PC-9 (cell line): ENCODE measurements around the gene CREBL2. TPM values are rescaled to one million over a fixed set of nuclear protein-coding genes. Genes with fewer than 3 reads are reported as not detected.

ENCODE experiments used
- BruUV-seq: library from RNA; stranded (reverse); fragments of 400-500 nt; replicated peaks from 2 replicates; lab custom pipeline; 2021; lab: Mats Ljungman, UMichigan
- CTCF ChIA-PET: fragments of 300-600 bp; sonication (Branson Sonifier 250); formaldehyde crosslinking; loops from one replicate; lab custom pipeline; 2022; ENCODE audit warnings: antibody characterized with exemption; lab: Charles Lee
- POLR2A ChIA-PET: fragments of 300-600 bp; sonication (Branson Sonifier 250); formaldehyde crosslinking; loops from one replicate; lab custom pipeline; 2022; ENCODE audit warnings: antibody characterized with exemption; ENCODE audit not compliant: unreplicated experiment; lab: Charles Lee
- DNase-seq, 2 experiments: peaks; one replicate each; pipeline versions ENCODE4 v3.0.0 to v3.0.0-alpha.2; 2015 to 2022; ENCODE audit warnings: mixed read lengths in 1 of 2
- H2AFZ ChIP-seq: fragments of 200-600 bp; sonication (generic); 2 replicates; pipeline ENCODE4 v1.8.1; 2017; ENCODE audit warnings: antibody characterized with exemption
- H3F3A ChIP-seq: fragments of 200-600 bp; sonication (generic); 2 replicates; pipeline ENCODE4 v1.8.1; 2017; ENCODE audit warnings: antibody characterized with exemption, mild to moderate bottlenecking, low read depth; ENCODE audit not compliant: insufficient read depth
- H3K27ac ChIP-seq: fragments of 200-600 bp; sonication (generic); 2 replicates; pipeline ENCODE4 v1.6.1; 2016; ENCODE audit warnings: mixed run types
- H3K27me3 ChIP-seq: fragments of 200-600 bp; sonication (generic); 2 replicates; pipeline ENCODE4 v1.6.1; 2016; ENCODE audit warnings: low read depth, mixed run types; ENCODE audit not compliant: insufficient read depth
- H3K36me3 ChIP-seq: fragments of 200-600 bp; sonication (generic); 2 replicates; pipeline ENCODE4 v1.6.1; 2016; ENCODE audit warnings: low read depth, mixed run types
- H3K4me1 ChIP-seq: fragments of 200-600 bp; sonication (generic); replicated peaks from 2 replicates; pipeline ENCODE4 v1.6.1; 2016; ENCODE audit warnings: mixed run types; ENCODE audit not compliant: insufficient read depth
- H3K4me2 ChIP-seq: fragments of 200-600 bp; sonication (generic); 2 replicates; pipeline ENCODE4 v1.6.1; 2017; ENCODE audit warnings: mixed run types
- H3K4me3 ChIP-seq: fragments of 200-600 bp; sonication (generic); 2 replicates; pipeline ENCODE4 v1.6.1; 2016; ENCODE audit warnings: mixed run types
- H3K79me2 ChIP-seq: fragments of 200-600 bp; sonication (generic); 2 replicates; pipeline ENCODE4 v1.6.1; 2017; ENCODE audit warnings: low read depth, mixed run types
- H3K9me2 ChIP-seq: fragments of 200-600 bp; sonication (generic); 2 replicates; pipeline ENCODE4 v1.8.1; 2017; ENCODE audit warnings: mild to moderate bottlenecking; ENCODE audit not compliant: insufficient read depth
- H3K9me3 ChIP-seq: fragments of 200-600 bp; sonication (generic); 2 replicates; pipeline ENCODE4 v1.8.1; 2016; ENCODE audit warnings: low read depth; ENCODE audit not compliant: insufficient read depth
- H4K20me1 ChIP-seq: fragments of 200-600 bp; sonication (generic); 2 replicates; pipeline ENCODE4 v1.8.1; 2017; ENCODE audit not compliant: insufficient read depth
- CTCF ChIP-seq: fragments of 200-600 bp; sonication (generic); conservative IDR thresholded peaks from 2 replicates; pipeline ENCODE4 v1.6.1; 2017; ENCODE audit warnings: mixed run types, antibody characterized with exemption, mild to moderate bottlenecking, moderate library complexity
- EZH2 ChIP-seq: fragments of 200-600 bp; sonication (generic); IDR thresholded peaks from 2 replicates; pipeline ENCODE4 v1.8.0; 2017; ENCODE audit warnings: antibody characterized with exemption, low read depth
- intact Hi-C: fragments of 100-400 bp; cut with micrococcal nuclease; formaldehyde crosslinking; loops from one replicate; pipeline ENCODE4 v1.10.0; 2022; ENCODE audit not compliant: unreplicated experiment
- total RNA-seq: library from RNA; stranded (reverse); gene quantifications from 2 replicates; pipeline ENCODE4 v1.2.3, GENCODE V29; 2021

CREBL2 gene
- total RNA-seq, 1 experiment from 2014 or later = 30.3 TPM

- H3K4me2 ChIP-seq = no peak overlapping the region
- no peaks in the 10 kb centered on the region for H3K27me3 ChIP-seq
- ChIA-PET POLR2A (no interaction called here), CTCF (no interaction called here)
- H3K4me1 ChIP-seq = no peaks in the 10 kb centered on the region
- no peaks in the 10 kb centered on the region for H3K9me3 ChIP-seq
- BruUV-seq = no TSS peak
- no peaks in the 10 kb centered on the region for H3K36me3 ChIP-seq
- no peak overlapping the region for H3K27ac ChIP-seq
- H3K79me2 ChIP-seq = no peaks in the 10 kb centered on the region
- H3F3A ChIP-seq = no peaks in the 10 kb centered on the region
- H4K20me1 ChIP-seq = no peaks in the 10 kb centered on the region
- no peak for DNase-seq
- TF ChIP-seq EZH2 (no peak), CTCF (no peak)
- H2AFZ ChIP-seq = no peak overlapping the region
- no peak overlapping the region for H3K4me3 ChIP-seq
- H3K9me2 ChIP-seq = no peaks in the 10 kb centered on the region
- intact Hi-C loops = no loop called here
These were observed 73.6 kb downstream of the CREBL2 start for GRCh38 chr12:12685305-12685704.

- H3K9me3 ChIP-seq = no peaks in the 10 kb centered on the region
- no peaks in the 10 kb centered on the region for H3K27me3 ChIP-seq
- no peaks in the 10 kb centered on the region for H3F3A ChIP-seq
- BruUV-seq = no TSS peak
- no peak for DNase-seq
- no peaks in the 10 kb centered on the region for H3K4me1 ChIP-seq
- H3K4me3 ChIP-seq = no peak overlapping the region
- H4K20me1 ChIP-seq = no peaks in the 10 kb centered on the region
- no peaks in the 10 kb centered on the region for H3K36me3 ChIP-seq
- CTCF ChIA-PET = no interaction called here
- no peak for TF ChIP-seq CTCF
- TF ChIP-seq EZH2 = no peak
- intact Hi-C loops = no loop called here
- no peaks in the 10 kb centered on the region for H3K79me2 ChIP-seq
- H2AFZ ChIP-seq = no peak overlapping the region
- H3K27ac ChIP-seq = no peak overlapping the region
- no peak overlapping the region for H3K4me2 ChIP-seq
- POLR2A ChIA-PET = no interaction called here
- H3K9me2 ChIP-seq = no peaks in the 10 kb centered on the region
These were observed 74.8 kb downstream of the CREBL2 start for GRCh38 chr12:12686472-12686871.

DNA sequence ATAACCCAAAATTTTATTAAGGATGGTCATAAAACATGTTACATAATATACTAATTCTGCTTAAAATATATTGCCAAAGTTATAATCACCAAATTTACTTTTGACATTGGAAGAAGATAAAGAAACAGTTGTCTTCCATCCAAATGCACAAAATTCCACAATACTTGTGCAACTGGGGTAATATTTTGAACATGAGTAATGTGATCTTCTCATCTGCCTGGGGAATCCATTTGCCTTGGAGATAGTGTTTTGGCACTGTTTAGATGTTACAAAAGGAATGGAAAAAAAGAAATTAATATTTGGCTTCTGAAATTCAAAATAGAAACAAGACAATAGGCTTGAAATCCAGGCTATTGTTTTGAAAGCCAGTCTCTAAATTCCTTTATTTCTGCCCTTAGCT is 75.2 kb downstream of the CREBL2 start:
- H3F3A ChIP-seq = no peaks in the 10 kb centered on the region
- no peaks in the 10 kb centered on the region for H3K9me3 ChIP-seq
- POLR2A ChIA-PET = no interaction called here
- no peak overlapping the region for H3K4me2 ChIP-seq
- H3K4me3 ChIP-seq = no peak overlapping the region
- H3K79me2 ChIP-seq = no peaks in the 10 kb centered on the region
- H3K27me3 ChIP-seq = no peaks in the 10 kb centered on the region
- H3K9me2 ChIP-seq = no peaks in the 10 kb centered on the region
- BruUV-seq = no TSS peak
- no peak overlapping the region for H3K27ac ChIP-seq
- TF ChIP-seq CTCF (no peak), EZH2 (no peak)
- intact Hi-C loops = no loop called here
- no peaks in the 10 kb centered on the region for H4K20me1 ChIP-seq
- DNase-seq = no peak
- no peaks in the 10 kb centered on the region for H3K4me1 ChIP-seq
- no peak overlapping the region for H2AFZ ChIP-seq
- H3K36me3 ChIP-seq = no peaks in the 10 kb centered on the region
- CTCF ChIA-PET = interaction anchor here (0.7 kb wide), 1 partner anchor 60 kb away, joined by 6 read pairs; no protein-coding TSS in a partner anchor
